ENCODE results near the gene C16orf74.

DNA sequence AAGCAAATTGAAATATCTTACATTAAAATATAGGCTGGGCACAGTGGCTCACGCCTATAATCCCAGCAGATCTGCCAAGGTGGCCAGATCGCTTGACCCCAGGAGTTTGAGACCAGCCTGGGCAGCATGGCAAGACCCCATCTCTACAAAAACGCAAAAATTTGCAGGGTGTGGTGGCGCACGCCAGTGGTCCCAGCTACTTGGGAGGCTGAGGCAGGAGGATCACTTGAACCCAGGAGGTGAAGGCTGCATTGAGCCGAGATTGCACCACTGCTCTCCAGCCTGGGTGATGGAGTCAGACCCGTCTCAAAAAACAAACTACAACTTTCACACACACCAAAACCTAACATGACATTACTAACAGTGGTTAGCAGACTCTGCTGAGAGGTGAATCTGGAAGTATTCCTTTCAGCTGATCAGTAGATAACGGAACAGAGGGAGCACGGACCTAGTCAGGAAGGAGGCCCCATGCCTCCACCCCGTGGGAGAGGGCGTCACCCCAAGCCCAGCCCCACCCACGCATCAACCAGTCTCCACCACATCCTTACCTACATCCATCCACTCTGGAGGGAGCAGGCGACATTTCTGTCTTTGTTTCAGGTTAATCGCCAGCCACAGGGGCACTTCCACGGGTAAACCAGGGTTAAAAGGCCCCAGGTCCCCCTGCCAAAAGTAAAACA is 63.8 kb downstream of the C16orf74 start:
- TF ChIP-seq POLR2A (IDR thresholded peaks at IDR 0.05) (no peak), POLR2AphosphoS5 (IDR thresholded peaks at IDR 0.05) (no peak)
- TF ChIP-seq, protein P1, sequence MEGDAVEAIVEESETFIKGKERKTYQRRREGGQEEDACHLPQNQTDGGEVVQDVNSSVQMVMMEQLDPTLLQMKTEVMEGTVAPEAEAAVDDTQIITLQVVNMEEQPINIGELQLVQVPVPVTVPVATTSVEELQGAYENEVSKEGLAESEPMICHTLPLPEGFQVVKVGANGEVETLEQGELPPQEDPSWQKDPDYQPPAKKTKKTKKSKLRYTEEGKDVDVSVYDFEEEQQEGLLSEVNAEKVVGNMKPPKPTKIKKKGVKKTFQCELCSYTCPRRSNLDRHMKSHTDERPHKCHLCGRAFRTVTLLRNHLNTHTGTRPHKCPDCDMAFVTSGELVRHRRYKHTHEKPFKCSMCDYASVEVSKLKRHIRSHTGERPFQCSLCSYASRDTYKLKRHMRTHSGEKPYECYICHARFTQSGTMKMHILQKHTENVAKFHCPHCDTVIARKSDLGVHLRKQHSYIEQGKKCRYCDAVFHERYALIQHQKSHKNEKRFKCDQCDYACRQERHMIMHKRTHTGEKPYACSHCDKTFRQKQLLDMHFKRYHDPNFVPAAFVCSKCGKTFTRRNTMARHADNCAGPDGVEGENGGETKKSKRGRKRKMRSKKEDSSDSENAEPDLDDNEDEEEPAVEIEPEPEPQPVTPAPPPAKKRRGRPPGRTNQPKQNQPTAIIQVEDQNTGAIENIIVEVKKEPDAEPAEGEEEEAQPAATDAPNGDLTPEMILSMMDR (IDR thresholded peaks at IDR 0.05), result no peak
